HG02763 (cell line): ENCODE results near the gene PSRC1.

Experiments
- ATAC-seq: cut with Tn5 transposase; IDR thresholded peaks from one replicate; pipeline ENCODE4 v1.9.1; 2021; ENCODE audit warnings: mild to moderate bottlenecking, moderate library complexity; ENCODE audit not compliant: unreplicated experiment

The PSRC1 gene

GRCh38 chr1:109272831-109273547, 10.0 kb downstream of the PSRC1 start:
- ATAC-seq: no peak

- ATAC-seq: no peak
Measured at GRCh38 chr1:109272021-109272799, 10.7 kb downstream of the PSRC1 start.

GRCh38 chr1:109271458-109271857, 11.5 kb downstream of the PSRC1 start:
- no peak for ATAC-seq

GRCh38 chr1:109270623-109271317, 12.2 kb downstream of the PSRC1 start:
- no peak for ATAC-seq

GRCh38 chr1:109269981-109270622, 12.8 kb downstream of the PSRC1 start:
- no peak for ATAC-seq

- ATAC-seq: no peak
Measured at GRCh38 chr1:109269212-109269980, 13.5 kb downstream of the PSRC1 start.

- no peak for ATAC-seq
Measured at GRCh38 chr1:109268431-109269211, 14.3 kb downstream of the PSRC1 start.

- ATAC-seq: no peak
Measured at GRCh38 chr1:109267743-109268300, 15.1 kb downstream of the PSRC1 start.

GRCh38 chr1:109266965-109267364, 16.0 kb downstream of the PSRC1 start:
- ATAC-seq: no peak

GRCh38 chr1:109265741-109266330, 17.1 kb downstream of the PSRC1 start:
- ATAC-seq: no peak

- ATAC-seq: no peak
Measured at GRCh38 chr1:109265016-109265415, 17.9 kb downstream of the PSRC1 start.

GRCh38 chr1:109264379-109264755, 18.6 kb downstream of the PSRC1 start:
- no peak for ATAC-seq

GRCh38 chr1:109263597-109264378, 19.2 kb downstream of the PSRC1 start:
- no peak for ATAC-seq

GRCh38 chr1:109263234-109263596, 19.7 kb downstream of the PSRC1 start:
- ATAC-seq: no peak

GRCh38 chr1:109262231-109263055, 20.5 kb downstream of the PSRC1 start:
- ATAC-seq: no peak

- no peak for ATAC-seq
Measured at GRCh38 chr1:109261578-109261977, 21.4 kb downstream of the PSRC1 start.

- no peak for ATAC-seq
Measured at GRCh38 chr1:109261006-109261405, 21.9 kb downstream of the PSRC1 start.
